Activated T-helper 1 cell treated with Interleukin-2 at 50 U/mL for 16 hours (primary cell): ENCODE measurements around the gene MSH2.
"Not testable (repeated sequence)": the region's sequence is repeated elsewhere in the genome, so short reads cannot be mapped to it uniquely, and the experiment has no call there.

Source experiments
- DNase-seq: peaks from one replicate; pipeline ENCODE4 v3.0.0-alpha.2; 2020; ENCODE audit warnings: low read depth

Gene MSH2

GRCh38 chr2:47484396-47484795, 81.4 kb downstream of the MSH2 start:
- no peak for DNase-seq

GRCh38 chr2:47485177-47485576, 82.2 kb downstream of the MSH2 start:
- DNase-seq: no peak

- DNase-seq: no peak
These were observed 82.9 kb downstream of the MSH2 start for GRCh38 chr2:47485751-47486300.

GRCh38 chr2:47486841-47487497, 84.0 kb downstream of the MSH2 start:
- DNase-seq: no peak

GRCh38 chr2:47487498-47487875, 84.5 kb downstream of the MSH2 start:
- DNase-seq: no peak

- DNase-seq: no peak
These were observed 86.1 kb downstream of the MSH2 start for GRCh38 chr2:47488870-47489584.

- no peak for DNase-seq
These were observed 87.5 kb downstream of the MSH2 start for GRCh38 chr2:47490406-47490805.

- DNase-seq: no peak
These were observed 90.5 kb downstream of the MSH2 start for GRCh38 chr2:47493317-47494035.

GRCh38 chr2:47494267-47495130, 91.5 kb downstream of the MSH2 start:
- DNase-seq: no peak

GRCh38 chr2:47497843-47498460, 95.0 kb downstream of the MSH2 start:
- DNase-seq: no peak

GRCh38 chr2:47499093-47499492, 96.1 kb downstream of the MSH2 start:
- DNase-seq: no peak

GRCh38 chr2:47499621-47500309, 96.8 kb downstream of the MSH2 start:
- no peak for DNase-seq

- DNase-seq: no peak
These were observed 98.6 kb downstream of the MSH2 start for GRCh38 chr2:47501374-47502200.

- not testable (repeated sequence) for DNase-seq
These were observed 99.5 kb downstream of the MSH2 start for GRCh38 chr2:47502498-47502897.

GRCh38 chr2:47503481-47504070, 100.6 kb downstream of the MSH2 start:
- no peak for DNase-seq

- DNase-seq: no peak
These were observed 101.3 kb downstream of the MSH2 start for GRCh38 chr2:47504174-47504810.

GRCh38 chr2:47506024-47506423, 103.1 kb downstream of the MSH2 start:
- DNase-seq: no peak

GRCh38 chr2:47506436-47506835, 103.5 kb downstream of the MSH2 start:
- no peak for DNase-seq

- DNase-seq: no peak
These were observed 105.1 kb downstream of the MSH2 start for GRCh38 chr2:47508080-47508479.
